Measurements from ENCODE around the gene FLT4. TPM values are rescaled to one million over a fixed set of nuclear protein-coding genes. Genes with fewer than 3 reads are reported as not detected.

FLT4 gene
- total and polyA plus RNA-seq, 2 of the 13 experiments (the other 11 are each of a cell fraction or from before 2014, with no cell fraction given), result not detected

GRCh38 chr5:180622910-180623309 lies 26.5 kb downstream of the FLT4 start:
- CTCF ChIA-PET (ENCODE audit: low intra/inter-chr PET ratio, low total read pairs), result no interaction called here
- H3K9me3 ChIP-seq (ENCODE audit: low read length), result no peaks in the 10 kb centered on the region
- in situ Hi-C loops (cut with HindIII; ENCODE audit: extremely low pct_ligation_motif_present, low pct_unique_long_range_greater_than_20kb), result no loop called here
- no peak for TF ChIP-seq SP1 (IDR thresholded peaks at IDR 0.05)
- no peak for TF ChIP-seq SP1 (CRISPR knock-in tag; IDR thresholded peaks at IDR 0.05)
- no peak for TF ChIP-seq TOE1 (CRISPR knock-in tag; IDR thresholded peaks at IDR 0.05)
- TF ChIP-seq, protein P1, sequence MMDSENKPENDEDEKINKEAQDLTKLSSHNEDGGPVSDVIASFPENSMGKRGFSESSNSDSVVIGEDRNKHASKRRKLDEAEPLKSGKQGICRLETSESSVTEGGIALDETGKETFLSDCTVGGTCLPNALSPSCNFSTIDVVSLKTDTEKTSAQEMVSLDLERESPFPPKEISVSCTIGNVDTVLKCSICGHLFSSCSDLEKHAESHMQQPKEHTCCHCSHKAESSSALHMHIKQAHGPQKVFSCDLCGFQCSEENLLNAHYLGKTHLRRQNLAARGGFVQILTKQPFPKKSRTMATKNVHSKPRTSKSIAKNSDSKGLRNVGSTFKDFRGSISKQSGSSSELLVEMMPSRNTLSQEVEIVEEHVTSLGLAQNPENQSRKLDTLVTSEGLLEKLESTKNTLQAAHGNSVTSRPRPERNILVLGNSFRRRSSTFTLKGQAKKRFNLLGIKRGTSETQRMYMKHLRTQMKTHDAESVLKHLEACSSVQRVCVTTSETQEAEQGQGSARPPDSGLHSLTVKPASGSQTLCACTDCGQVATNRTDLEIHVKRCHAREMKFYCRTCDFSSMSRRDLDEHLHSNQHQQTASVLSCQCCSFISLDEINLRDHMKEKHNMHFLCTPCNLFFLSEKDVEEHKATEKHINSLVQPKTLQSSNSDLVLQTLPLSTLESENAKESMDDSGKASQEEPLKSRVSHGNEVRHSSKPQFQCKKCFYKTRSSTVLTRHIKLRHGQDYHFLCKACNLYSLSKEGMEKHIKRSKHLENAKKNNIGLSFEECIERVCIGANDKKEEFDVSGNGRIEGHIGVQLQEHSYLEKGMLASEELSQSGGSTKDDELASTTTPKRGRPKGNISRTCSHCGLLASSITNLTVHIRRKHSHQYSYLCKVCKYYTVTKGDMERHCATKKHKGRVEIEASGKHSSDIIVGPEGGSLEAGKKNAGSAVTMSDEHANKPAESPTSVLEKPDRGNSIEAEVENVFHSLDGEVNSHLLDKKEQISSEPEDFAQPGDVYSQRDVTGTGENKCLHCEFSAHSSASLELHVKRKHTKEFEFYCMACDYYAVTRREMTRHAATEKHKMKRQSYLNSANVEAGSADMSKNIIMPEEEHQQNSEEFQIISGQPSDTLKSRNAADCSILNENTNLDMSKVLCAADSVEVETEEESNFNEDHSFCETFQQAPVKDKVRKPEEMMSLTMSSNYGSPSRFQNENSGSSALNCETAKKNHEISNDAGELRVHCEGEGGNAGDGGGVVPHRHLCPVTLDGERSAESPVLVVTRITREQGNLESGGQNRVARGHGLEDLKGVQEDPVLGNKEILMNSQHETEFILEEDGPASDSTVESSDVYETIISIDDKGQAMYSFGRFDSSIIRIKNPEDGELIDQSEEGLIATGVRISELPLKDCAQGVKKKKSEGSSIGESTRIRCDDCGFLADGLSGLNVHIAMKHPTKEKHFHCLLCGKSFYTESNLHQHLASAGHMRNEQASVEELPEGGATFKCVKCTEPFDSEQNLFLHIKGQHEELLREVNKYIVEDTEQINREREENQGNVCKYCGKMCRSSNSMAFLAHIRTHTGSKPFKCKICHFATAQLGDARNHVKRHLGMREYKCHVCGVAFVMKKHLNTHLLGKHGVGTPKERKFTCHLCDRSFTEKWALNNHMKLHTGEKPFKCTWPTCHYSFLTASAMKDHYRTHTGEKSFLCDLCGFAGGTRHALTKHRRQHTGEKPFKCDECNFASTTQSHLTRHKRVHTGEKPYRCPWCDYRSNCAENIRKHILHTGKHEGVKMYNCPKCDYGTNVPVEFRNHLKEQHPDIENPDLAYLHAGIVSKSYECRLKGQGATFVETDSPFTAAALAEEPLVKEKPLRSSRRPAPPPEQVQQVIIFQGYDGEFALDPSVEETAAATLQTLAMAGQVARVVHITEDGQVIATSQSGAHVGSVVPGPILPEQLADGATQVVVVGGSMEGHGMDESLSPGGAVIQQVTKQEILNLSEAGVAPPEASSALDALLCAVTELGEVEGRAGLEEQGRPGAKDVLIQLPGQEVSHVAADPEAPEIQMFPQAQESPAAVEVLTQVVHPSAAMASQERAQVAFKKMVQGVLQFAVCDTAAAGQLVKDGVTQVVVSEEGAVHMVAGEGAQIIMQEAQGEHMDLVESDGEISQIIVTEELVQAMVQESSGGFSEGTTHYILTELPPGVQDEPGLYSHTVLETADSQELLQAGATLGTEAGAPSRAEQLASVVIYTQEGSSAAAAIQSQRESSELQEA (CRISPR knock-in tag; IDR thresholded peaks at IDR 0.05; ENCODE audit: not compliant biosample characterization), result no peak
- TF ChIP-seq SRSF4 (IDR thresholded peaks at IDR 0.05; ENCODE audit: low read depth, low read length, poor library complexity, severe bottlenecking), result no peak
- TF ChIP-seq ZBTB49 (CRISPR knock-in tag; IDR thresholded peaks at IDR 0.05; ENCODE audit: borderline replicate concordance), result no peak
- TF ChIP-seq ZNF768 (CRISPR knock-in tag; IDR thresholded peaks at IDR 0.05), result peak; percentile 34; the same call in 1 of the 2 replicates
- TF ChIP-seq PPARG (CRISPR knock-in tag; conservative IDR thresholded peaks at IDR 0.05), result no peak
- TF ChIP-seq ZNF550 (CRISPR knock-in tag; IDR thresholded peaks at IDR 0.05; ENCODE audit: borderline replicate concordance), result no peak
- no peak for TF ChIP-seq DMTF1 (CRISPR knock-in tag; IDR thresholded peaks at IDR 0.05)
- no peak for TF ChIP-seq YEATS2 (CRISPR knock-in tag; IDR thresholded peaks at IDR 0.05; ENCODE audit: borderline replicate concordance)
- TF ChIP-seq ZNF383 (CRISPR knock-in tag; IDR thresholded peaks at IDR 0.05; ENCODE audit: borderline replicate concordance), result no peak
- TF ChIP-seq JUND (CRISPR knock-in tag; IDR thresholded peaks at IDR 0.05), result no peak

More at GRCh38 chr5:180622910-180623309, 26.5 kb downstream of the FLT4 start:
- ATAC-seq (no peak), FAIRE-seq (no peak), DNase-seq (ENCODE audit: low spot score) (no peak)
- no peak overlapping the region for H3K4me3 ChIP-seq (replicated peaks in 1 of 3; ENCODE audit: insufficient read depth in 1 of 3, low read depth in 2 of 3, low read length in 3 of 3)
- POLR2A ChIA-PET, result no interaction called here
- intact Hi-C loops (cut with micrococcal nuclease; ENCODE audit: unreplicated experiment), result no loop called here
- no peaks in the 10 kb centered on the region for H3K79me2 ChIP-seq (ENCODE audit: insufficient read depth, low read length)
- no peak overlapping the region for H3K27ac ChIP-seq (ENCODE audit: extremely low read length, insufficient read depth, low read length)
- 0% methylated on average over 2 of the region's 6 CpGs for WGBS (ENCODE audit: low lambda C conversion rate)
- no peaks in the 10 kb centered on the region for H4K20me1 ChIP-seq (ENCODE audit: insufficient read depth, low read length)
- H3K27me3 ChIP-seq (ENCODE audit: control insufficient read depth in 1 of 2, insufficient read depth in 2 of 2, low read length in 2 of 2), result peaks cover 16 to 64% of the 10 kb centered on the region in 2 experiments; a peak in 4 of 5 replicates
- H2AFZ ChIP-seq (ENCODE audit: low read length), result no peak overlapping the region
- H3K4me2 ChIP-seq (ENCODE audit: low read depth, low read length), result no peak overlapping the region
- H3K9ac ChIP-seq (ENCODE audit: insufficient read depth, low read depth, low read length), result no peak overlapping the region
- H3K4me1 ChIP-seq (ENCODE audit: insufficient read depth, low read length), result no peaks in the 10 kb centered on the region
- BruUV-seq (replicated peaks), result no TSS peak
- H3K36me3 ChIP-seq (replicated peaks in 1 of 2; ENCODE audit: control insufficient read depth in 1 of 2, insufficient read depth in 2 of 2, low read length in 2 of 2), result no peaks in the 10 kb centered on the region
